Chondrocyte (in vitro differentiated cells): ENCODE data around the gene LRRC37B. TPM values are rescaled to one million over a fixed set of nuclear protein-coding genes. Genes with fewer than 3 reads are reported as not detected.
"Not testable (repeated sequence)": the region's sequence is repeated elsewhere in the genome, so short reads cannot be mapped to it uniquely, and the experiment has no call there.

Experiments
- DNase-seq: peaks from one replicate; pipeline ENCODE4 v3.0.0; 2021; ENCODE audit warnings: mixed read lengths, low spot score
- H3K27ac Mint-ChIP-seq: one replicate; pipeline ENCODE4 v1.8.0; 2021; ENCODE audit warnings: mild to moderate bottlenecking, moderate library complexity, mixed read lengths; ENCODE audit not compliant: unreplicated experiment
- H3K27me3 Mint-ChIP-seq: 2 replicates; pipeline ENCODE4 v1.8.0; 2021; ENCODE audit warnings: low read depth, mixed read lengths
- H3K36me3 Mint-ChIP-seq: 2 replicates; pipeline ENCODE4 v1.8.0; 2021; ENCODE audit warnings: low read depth, mixed read lengths
- H3K4me1 Mint-ChIP-seq: 2 replicates; pipeline ENCODE4 v1.8.0; 2021; ENCODE audit warnings: low read depth, mild to moderate bottlenecking, mixed read lengths
- H3K4me3 Mint-ChIP-seq: one replicate; pipeline ENCODE4 v1.8.0; 2021; ENCODE audit warnings: mild to moderate bottlenecking, moderate library complexity, mixed read lengths; ENCODE audit not compliant: unreplicated experiment
- H3K9me3 Mint-ChIP-seq: 2 replicates; pipeline ENCODE4 v1.8.0; 2021; ENCODE audit warnings: low read depth, mixed read lengths
- CTCF ChIP-seq: fragments of 200-600 bp; sonication (generic); IDR thresholded peaks from 2 replicates; pipeline ENCODE4 v1.5.0; 2021; ENCODE audit warnings: antibody characterized with exemption, mild to moderate bottlenecking, moderate library complexity
- total RNA-seq: library from RNA; stranded (reverse); gene quantifications from 3 replicates; pipeline ENCODE4 v1.2.1, GENCODE V29; 2021

The LRRC37B gene
- total RNA-seq, 1 donor from 2014 or later: 14.1 TPM

DNA sequence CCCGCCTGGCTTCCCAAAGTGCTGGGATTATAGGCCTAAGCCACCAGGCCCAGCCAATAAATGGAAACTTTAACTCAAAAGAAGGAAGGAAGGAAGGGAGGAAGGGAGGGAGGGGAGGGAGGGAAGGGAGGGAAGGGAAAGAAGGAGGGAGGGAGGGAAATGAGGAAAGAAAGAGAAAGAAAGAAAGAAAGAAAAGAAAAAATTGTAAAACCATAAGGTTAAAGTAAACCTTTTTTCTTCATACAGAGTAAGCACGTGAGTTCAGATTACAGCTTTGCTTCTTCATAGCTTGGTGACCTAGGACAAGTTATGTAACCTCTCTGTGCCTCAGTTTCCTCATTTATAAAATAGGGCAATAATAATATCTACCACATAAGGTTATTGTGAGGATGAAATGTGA, 26.0 kb downstream of the LRRC37B start:
- peaks cover 18% of the 10 kb centered on the region for H3K36me3 Mint-ChIP-seq
- no peak for DNase-seq
- TF ChIP-seq CTCF: no peak
- no peaks in the 10 kb centered on the region for H3K9me3 Mint-ChIP-seq
- H3K27ac Mint-ChIP-seq: no peak overlapping the region
- no peaks in the 10 kb centered on the region for H3K4me1 Mint-ChIP-seq
- no peaks in the 10 kb centered on the region for H3K27me3 Mint-ChIP-seq
- no peak overlapping the region for H3K4me3 Mint-ChIP-seq

DNA sequence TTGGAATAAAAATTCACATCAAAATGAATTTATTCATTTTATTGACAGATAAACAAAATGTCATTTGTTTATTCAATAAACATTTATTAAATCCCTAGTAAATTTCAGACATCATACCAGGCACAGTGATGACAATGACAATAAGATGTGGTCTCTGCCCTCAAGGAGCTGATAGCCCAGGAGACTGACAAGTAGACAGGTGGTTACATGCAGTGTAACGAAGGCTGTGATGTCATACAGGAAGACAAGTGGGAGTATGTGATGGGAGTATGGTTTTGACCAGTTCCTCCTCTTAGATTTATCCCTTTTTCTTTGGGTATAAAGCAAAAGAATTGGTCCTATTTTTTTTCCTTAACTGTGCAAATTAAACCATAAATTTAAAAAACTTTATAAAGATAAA, 26.6 kb downstream of the LRRC37B start:
- not testable (repeated sequence) for H3K9me3 Mint-ChIP-seq, H3K4me3 Mint-ChIP-seq, H3K27me3 Mint-ChIP-seq, DNase-seq, H3K4me1 Mint-ChIP-seq, H3K27ac Mint-ChIP-seq
- peaks cover 21% of the 10 kb centered on the region for H3K36me3 Mint-ChIP-seq

DNA sequence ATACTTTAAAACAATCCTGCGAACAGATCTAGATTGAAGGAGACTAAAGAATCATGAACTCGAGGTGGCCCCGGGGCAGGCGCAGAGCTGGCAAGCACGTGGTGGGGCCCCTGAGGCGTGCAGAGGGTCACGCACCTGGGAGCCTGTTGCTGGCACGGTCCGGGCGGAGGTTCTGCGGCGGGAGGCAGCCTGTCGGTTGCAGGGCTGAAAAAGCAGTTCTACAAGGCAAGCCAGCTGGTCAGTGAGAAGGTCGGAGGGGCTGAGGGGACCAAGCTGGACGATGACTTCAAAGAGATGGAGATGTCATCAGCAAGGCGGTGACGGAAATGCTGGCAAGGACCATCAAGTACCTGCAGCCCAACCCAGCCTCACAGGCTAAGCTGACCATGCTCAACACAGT, 33.1 kb downstream of the LRRC37B start:
- H3K4me1 Mint-ChIP-seq: not testable (repeated sequence)

GRCh38 chr17:32041306-32041875, 34.2 kb downstream of the LRRC37B start:
- not testable (repeated sequence) for H3K27me3 Mint-ChIP-seq, H3K9me3 Mint-ChIP-seq, H3K4me3 Mint-ChIP-seq, DNase-seq, H3K4me1 Mint-ChIP-seq, H3K27ac Mint-ChIP-seq
- H3K36me3 Mint-ChIP-seq: peaks cover 14% of the 10 kb centered on the region

More for the DNA sequence above, 33.1 kb downstream of the LRRC37B start:
- H3K27me3 Mint-ChIP-seq, H3K27ac Mint-ChIP-seq, H3K4me3 Mint-ChIP-seq, H3K9me3 Mint-ChIP-seq, DNase-seq: not testable (repeated sequence)
- peaks cover 21% of the 10 kb centered on the region for H3K36me3 Mint-ChIP-seq

GRCh38 chr17:32042266-32042665, 35.1 kb downstream of the LRRC37B start:
- H3K4me3 Mint-ChIP-seq, H3K4me1 Mint-ChIP-seq, DNase-seq, H3K27ac Mint-ChIP-seq, H3K27me3 Mint-ChIP-seq, H3K9me3 Mint-ChIP-seq: not testable (repeated sequence)
- H3K36me3 Mint-ChIP-seq: peaks cover 12% of the 10 kb centered on the region

DNA sequence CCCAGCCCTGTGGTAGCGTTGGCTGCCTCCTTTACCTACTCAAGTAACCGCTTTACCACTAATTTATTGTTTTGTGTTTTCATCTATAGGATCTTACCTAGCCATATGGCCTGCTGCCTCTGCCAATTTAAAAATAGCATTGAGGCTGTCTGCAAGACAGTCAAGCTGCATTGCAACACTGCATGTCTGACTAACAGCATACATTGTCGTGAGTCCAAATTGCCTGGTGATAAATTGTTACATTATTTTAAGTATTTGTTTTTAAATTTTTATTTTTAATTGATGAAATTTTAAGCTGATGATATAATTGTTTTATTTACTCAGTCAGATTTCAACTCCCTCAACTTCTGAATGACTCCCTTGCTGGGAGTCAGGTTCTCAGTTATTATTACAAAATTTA, 38.4 kb downstream of the LRRC37B start:
- DNase-seq, H3K4me3 Mint-ChIP-seq, H3K36me3 Mint-ChIP-seq, H3K4me1 Mint-ChIP-seq, H3K27ac Mint-ChIP-seq, H3K9me3 Mint-ChIP-seq, H3K27me3 Mint-ChIP-seq: not testable (repeated sequence)

- not testable (repeated sequence) for H3K9me3 Mint-ChIP-seq, H3K27ac Mint-ChIP-seq
These were observed 40.5 kb downstream of the LRRC37B start for GRCh38 chr17:32047663-32048062.

DNA sequence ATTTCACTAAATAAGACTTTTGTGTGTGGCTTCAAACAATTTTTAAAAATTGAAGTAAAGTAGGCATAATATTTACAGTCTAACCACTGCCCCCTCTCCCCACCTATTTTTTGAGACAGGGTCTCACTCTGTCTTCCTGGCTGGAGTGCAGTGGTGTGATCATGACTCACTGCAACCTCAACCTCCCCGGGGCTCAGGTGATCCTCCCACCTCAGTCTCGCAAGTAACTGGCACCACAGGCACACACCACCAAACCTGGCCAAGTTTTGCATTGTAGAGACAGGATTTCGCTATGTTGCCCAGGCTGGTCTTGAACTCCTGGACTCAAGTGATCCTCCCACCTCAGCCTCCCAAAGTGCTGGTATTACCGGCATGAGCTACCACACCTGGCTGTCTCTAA, 47.8 kb downstream of the LRRC37B start:
- not testable (repeated sequence) for H3K4me1 Mint-ChIP-seq, H3K27me3 Mint-ChIP-seq, DNase-seq, H3K27ac Mint-ChIP-seq, H3K9me3 Mint-ChIP-seq, H3K4me3 Mint-ChIP-seq, H3K36me3 Mint-ChIP-seq

More at GRCh38 chr17:32047663-32048062, 40.5 kb downstream of the LRRC37B start:
- H3K27me3 Mint-ChIP-seq, H3K4me3 Mint-ChIP-seq, DNase-seq, H3K4me1 Mint-ChIP-seq, H3K36me3 Mint-ChIP-seq: not testable (repeated sequence)

DNA sequence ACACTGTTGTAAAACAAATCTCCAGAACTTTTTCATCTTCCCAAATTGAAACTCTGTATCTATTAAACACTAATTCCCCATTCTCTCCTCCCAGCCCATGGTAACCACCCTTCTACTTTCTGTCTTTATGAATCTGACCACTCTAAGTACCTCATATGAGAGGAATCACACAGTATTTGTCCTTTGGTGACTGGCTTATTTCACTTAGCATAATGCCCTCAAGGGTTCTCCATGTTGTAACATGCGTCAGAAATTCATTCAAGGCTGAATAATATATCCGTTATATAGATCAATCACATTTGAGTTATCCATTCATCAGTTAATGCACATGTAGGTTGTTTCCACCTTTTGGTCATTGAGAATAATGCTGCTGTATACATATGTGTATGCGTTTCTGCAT, 48.2 kb downstream of the LRRC37B start:
- not testable (repeated sequence) for H3K9me3 Mint-ChIP-seq, H3K27ac Mint-ChIP-seq, H3K36me3 Mint-ChIP-seq, H3K27me3 Mint-ChIP-seq, H3K4me1 Mint-ChIP-seq, H3K4me3 Mint-ChIP-seq, DNase-seq

GRCh38 chr17:32056500-32056899, 49.3 kb downstream of the LRRC37B start:
- not testable (repeated sequence) for H3K27ac Mint-ChIP-seq, H3K4me1 Mint-ChIP-seq, DNase-seq, H3K9me3 Mint-ChIP-seq, H3K4me3 Mint-ChIP-seq, H3K36me3 Mint-ChIP-seq, H3K27me3 Mint-ChIP-seq

DNA sequence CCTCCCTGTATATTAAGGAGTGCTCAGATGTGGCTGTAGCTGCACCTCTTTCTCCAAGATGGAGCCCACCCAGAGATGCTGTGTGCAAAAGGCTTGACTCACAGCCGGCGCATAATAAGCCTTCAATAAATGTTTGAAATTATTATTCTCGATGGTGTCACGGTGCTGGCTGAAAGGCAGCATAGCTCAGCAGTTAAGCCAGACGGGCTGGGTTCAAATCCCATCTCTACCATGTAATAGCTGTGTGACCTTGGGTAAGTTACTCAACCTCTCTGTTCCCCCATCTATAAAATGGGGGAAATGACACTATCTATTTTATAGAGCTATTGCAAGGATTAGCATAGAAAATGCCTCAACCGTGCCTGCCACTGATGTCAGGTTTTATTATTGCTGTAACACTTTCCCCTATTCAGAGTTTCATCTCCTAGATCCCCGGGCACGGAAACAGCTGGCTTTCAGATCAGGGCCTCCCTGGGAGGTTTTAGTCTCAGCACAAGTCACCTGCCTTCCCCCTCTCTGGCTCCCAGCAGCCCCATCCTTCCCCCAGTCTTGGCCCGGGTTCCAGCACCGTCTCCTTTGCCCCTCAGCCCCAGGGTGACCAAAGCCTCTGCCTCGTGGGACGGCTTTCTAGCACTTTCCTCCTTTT, 50.4 kb downstream of the LRRC37B start:
- H3K9me3 Mint-ChIP-seq, H3K36me3 Mint-ChIP-seq, DNase-seq, H3K27me3 Mint-ChIP-seq, H3K27ac Mint-ChIP-seq, H3K4me1 Mint-ChIP-seq, H3K4me3 Mint-ChIP-seq: not testable (repeated sequence)

GRCh38 chr17:32060695-32061094, 53.5 kb downstream of the LRRC37B start:
- DNase-seq, H3K27ac Mint-ChIP-seq, H3K36me3 Mint-ChIP-seq, H3K4me3 Mint-ChIP-seq, H3K4me1 Mint-ChIP-seq, H3K9me3 Mint-ChIP-seq, H3K27me3 Mint-ChIP-seq: not testable (repeated sequence)
